Pancreas (tissue), 10 donors: ENCODE measurements around the gene MAPK4. TPM values are rescaled to one million over a fixed set of nuclear protein-coding genes. Genes with fewer than 3 reads are reported as not detected.
"Not testable (repeated sequence)": the region's sequence is repeated elsewhere in the genome, so short reads cannot be mapped to it uniquely, and the experiment has no call there.

Experiments
- ATAC-seq, 4 donors: fragments of 200-7000 bp; cut with Tn5 transposase; one replicate each; pipeline versions ENCODE4 v1.8.0 to v1.9.1; 2020; ENCODE audit warnings: mild to moderate bottlenecking in 4 of 4, moderate library complexity in 4 of 4
- DNase-seq, 6 donors: peaks; one replicate each; pipeline ENCODE4 v3.0.0-alpha.2; 2020
- FAIRE-seq: peaks from 2 replicates; lab custom pipeline; 2012; peaks lifted over from hg19 to GRCh38; lab: Jason Lieb, UNC
- H3K27ac ChIP-seq, 4 donors: fragments of 200-600 bp; sonication (generic); 1 replicate in 3 of 4; 2 replicates in 1 of 4; pipeline versions ENCODE4 v1.5.0 to v1.8.0; 2020
- H3K27me3 ChIP-seq, 4 donors: fragments of 200-600 bp; one replicate each; pipeline ENCODE4 v1.8.0; 2021
- H3K36me3 ChIP-seq, 3 donors: fragments of 200-600 bp; sonication (generic) in 1 of 3; one replicate each; pipeline versions ENCODE4 v1.5.0 to v1.8.0; 2020 to 2021
- H3K4me1 ChIP-seq, 3 donors: fragments of 200-600 bp; one replicate each; pipeline ENCODE4 v1.8.0; 2021
- H3K4me3 ChIP-seq, 4 donors: fragments of 200-600 bp; sonication (generic) in 2 of 4; one replicate each; pipeline versions ENCODE4 v1.5.0 to v1.8.0; 2020 to 2021
- H3K9me3 ChIP-seq, 4 donors: fragments of 200-600 bp; one replicate each; pipeline ENCODE4 v1.8.0; 2021
- WGBS, 2 donors: extraction: QIAGEN DNeasy Blood & Tissue Kit; methylation state at CpG; one replicate each; pipeline ENCODE4 v1.1.7; 2013; 5-methylcytosine and 5-hydroxymethylcytosine counted together
- intact Hi-C, 3 donors: fragments of 100-400 bp; cut with DNase I; formaldehyde crosslinking; loops; one replicate each; pipeline versions ENCODE4 v1.11.1 to v1.14.2; 2022
- polyA plus RNA-seq, 2 donors: library from polyadenylated mRNA; stranded (reverse); fragments of 200-250 nt; gene quantifications; one replicate each; pipeline ENCODE4 v1.2.3, GENCODE V29; 2013
- total RNA-seq, 6 donors: library from RNA; stranded (reverse); fragmentation: NEBNext Ultra II Directional in 4 of 6; extraction: Animal tissue kit (Norgen Biotek cat#: 25700) in 4 of 6; gene quantifications; one replicate each; pipeline versions ENCODE4 v1.2.1 to v1.2.4, GENCODE V29; 2021 to 2023
- TF ChIP-seq, protein P1 (sequence below), 4 donors: fragments of 200-600 bp; sonication (generic) in 3 of 4; IDR thresholded peaks; one replicate each; pipeline versions ENCODE4 v1.5.0 to v1.8.0; 2021; ENCODE audit warnings: antibody characterized with exemption in 4 of 4
- donor health status: healthy with polysubstance abuse.
- donor health status: DM: no; HTN: no; CAD: no; lungs with moderate emphysema.
- donor health status: DM: no; HTN: no; CAD: no.
- donor health status: control.
- donor health status: control.
- donor health status: Bipolar disorder and iron deficiency.
- donor health status: DM: yes; HTN: yes; CAD: no.
- donor health status: DM: no; HTN: no; CAD: no.
- donor health status: DM: no; HTN: no; CAD: no.
- donor health status: DM: yes; HTN: yes; CAD: no.

The MAPK4 gene
- total and polyA plus RNA-seq, 8 donors: 0.46 to 2.5 (median 0.80) TPM

DNA sequence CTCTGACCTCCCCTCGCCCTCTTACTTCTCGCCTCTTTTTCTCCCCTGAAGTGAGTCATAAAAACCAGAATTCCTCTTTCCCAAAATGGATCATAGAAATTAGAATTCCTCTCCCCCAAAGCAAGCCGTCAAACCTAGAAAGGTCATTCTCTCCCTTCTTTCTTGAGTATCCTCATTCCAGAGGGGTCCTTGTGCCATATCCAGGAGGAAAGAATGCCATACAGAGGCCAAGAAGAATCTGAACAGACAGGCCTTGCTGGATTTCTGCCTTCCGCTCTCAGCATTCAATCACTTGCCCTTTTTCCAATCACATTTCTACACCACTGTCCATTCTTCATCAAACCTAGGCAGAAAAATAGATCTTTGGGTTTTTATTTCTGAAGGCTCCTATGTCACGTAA lies 31.1 kb upstream of the MAPK4 start:
- H3K27me3 ChIP-seq: no peaks in the 10 kb centered on the region
- TF ChIP-seq, protein P1, sequence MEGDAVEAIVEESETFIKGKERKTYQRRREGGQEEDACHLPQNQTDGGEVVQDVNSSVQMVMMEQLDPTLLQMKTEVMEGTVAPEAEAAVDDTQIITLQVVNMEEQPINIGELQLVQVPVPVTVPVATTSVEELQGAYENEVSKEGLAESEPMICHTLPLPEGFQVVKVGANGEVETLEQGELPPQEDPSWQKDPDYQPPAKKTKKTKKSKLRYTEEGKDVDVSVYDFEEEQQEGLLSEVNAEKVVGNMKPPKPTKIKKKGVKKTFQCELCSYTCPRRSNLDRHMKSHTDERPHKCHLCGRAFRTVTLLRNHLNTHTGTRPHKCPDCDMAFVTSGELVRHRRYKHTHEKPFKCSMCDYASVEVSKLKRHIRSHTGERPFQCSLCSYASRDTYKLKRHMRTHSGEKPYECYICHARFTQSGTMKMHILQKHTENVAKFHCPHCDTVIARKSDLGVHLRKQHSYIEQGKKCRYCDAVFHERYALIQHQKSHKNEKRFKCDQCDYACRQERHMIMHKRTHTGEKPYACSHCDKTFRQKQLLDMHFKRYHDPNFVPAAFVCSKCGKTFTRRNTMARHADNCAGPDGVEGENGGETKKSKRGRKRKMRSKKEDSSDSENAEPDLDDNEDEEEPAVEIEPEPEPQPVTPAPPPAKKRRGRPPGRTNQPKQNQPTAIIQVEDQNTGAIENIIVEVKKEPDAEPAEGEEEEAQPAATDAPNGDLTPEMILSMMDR (IDR thresholded peaks at IDR 0.05): no peak
- DNase-seq (no peak), ATAC-seq (no peak), FAIRE-seq (no peak)
- no peak overlapping the region for H3K27ac ChIP-seq
- WGBS, 2 donors: 83 to 85% methylated on average over 5 of the region's 5 CpGs
- H3K4me1 ChIP-seq: no peaks in the 10 kb centered on the region
- H3K36me3 ChIP-seq: no peaks in the 10 kb centered on the region
- H3K4me3 ChIP-seq: no peak overlapping the region
- H3K9me3 ChIP-seq: no peaks in the 10 kb centered on the region
- intact Hi-C loops: no loop called here

DNA sequence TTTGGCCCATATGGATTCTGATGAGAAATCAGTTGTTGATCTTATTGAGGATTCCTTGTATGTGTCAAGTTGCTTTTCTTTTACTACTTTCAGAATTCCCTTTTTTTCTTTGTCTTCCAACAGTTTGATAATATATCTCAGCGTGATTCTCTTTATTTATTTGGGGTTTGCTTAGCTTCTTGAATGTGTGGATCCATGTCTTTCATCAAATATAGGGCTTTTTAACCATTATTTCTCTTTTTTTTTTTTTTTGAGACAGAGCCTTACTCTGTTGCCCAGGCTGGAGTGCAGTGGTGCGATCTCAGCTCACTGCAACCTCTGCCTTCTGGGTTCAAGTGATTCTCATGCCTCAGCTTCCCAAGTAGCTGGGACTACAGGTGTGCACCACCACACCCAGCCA lies 26.1 kb upstream of the MAPK4 start:
- FAIRE-seq: not testable (repeated sequence)

DNA sequence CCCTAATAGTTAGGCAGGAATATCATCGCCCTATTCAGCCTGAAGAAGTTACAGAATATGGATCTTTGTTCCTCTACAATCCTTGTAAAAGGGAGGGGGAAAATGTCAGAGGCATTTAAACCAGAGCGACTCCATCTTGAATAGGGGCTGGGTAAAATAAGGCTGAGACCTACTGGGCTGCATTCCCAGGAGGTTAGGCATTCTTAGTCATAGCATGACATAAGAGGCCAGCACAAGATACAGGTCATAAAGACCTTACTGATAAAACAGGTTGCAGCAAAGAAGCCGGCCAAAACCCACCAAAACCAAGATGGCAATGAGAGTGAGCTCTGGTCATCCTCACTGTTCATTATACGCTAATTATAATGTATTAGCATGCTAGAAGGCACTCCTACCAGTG lies 15.4 kb upstream of the MAPK4 start:
- intact Hi-C loops, FAIRE-seq: not testable (repeated sequence)
- WGBS, 2 donors: 87 to 91% methylated on average over 4 of the region's 4 CpGs

More for the DNA sequence above, 26.1 kb upstream of the MAPK4 start:
- ATAC-seq, H3K4me3 ChIP-seq, H3K27me3 ChIP-seq, H3K4me1 ChIP-seq, H3K27ac ChIP-seq, DNase-seq, H3K9me3 ChIP-seq, H3K36me3 ChIP-seq, intact Hi-C loops: not testable (repeated sequence)
- 85 to 90% methylated on average over 2 of the region's 2 CpGs for WGBS, 2 donors

DNA sequence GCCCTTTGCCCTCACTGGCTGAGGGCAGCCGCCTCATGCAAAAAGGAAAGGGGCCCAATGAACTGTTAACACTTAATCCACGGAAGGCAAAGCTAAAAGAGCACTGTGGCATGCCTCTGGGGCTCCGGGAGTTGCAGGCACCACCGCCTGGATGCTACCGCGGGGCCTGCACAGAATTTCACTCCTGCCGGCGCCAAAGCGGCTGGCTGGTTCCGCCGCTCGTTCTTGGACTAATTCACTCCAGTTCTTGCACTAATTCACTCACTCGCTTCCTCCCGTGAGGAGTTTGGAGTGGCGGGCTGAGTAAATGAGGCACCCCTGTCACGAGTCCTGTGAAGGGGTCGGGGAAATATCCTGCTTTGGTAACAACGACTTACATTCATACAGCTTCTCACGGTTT lies 14.0 kb upstream of the MAPK4 start:
- DNase-seq (no peak), FAIRE-seq (no peak), ATAC-seq (no peak)
- TF ChIP-seq, protein P1 (IDR thresholded peaks at IDR 0.05): no peak
- WGBS, 2 donors: 85 to 87% methylated on average over 19 of the region's 19 CpGs
- Histone ChIP-seq H3K36me3 (no peaks in the 10 kb centered on the region), H3K9me3 (no peaks in the 10 kb centered on the region), H3K27ac (no peak overlapping the region), H3K27me3 (no peaks in the 10 kb centered on the region), H3K4me3 (no peak overlapping the region), H3K4me1 (no peaks in the 10 kb centered on the region)
- intact Hi-C loops: no loop called here

More for the DNA sequence above, 15.4 kb upstream of the MAPK4 start:
- H3K36me3 ChIP-seq, H3K9me3 ChIP-seq, ATAC-seq, H3K4me1 ChIP-seq, H3K27ac ChIP-seq, H3K27me3 ChIP-seq, DNase-seq, H3K4me3 ChIP-seq: not testable (repeated sequence)

DNA sequence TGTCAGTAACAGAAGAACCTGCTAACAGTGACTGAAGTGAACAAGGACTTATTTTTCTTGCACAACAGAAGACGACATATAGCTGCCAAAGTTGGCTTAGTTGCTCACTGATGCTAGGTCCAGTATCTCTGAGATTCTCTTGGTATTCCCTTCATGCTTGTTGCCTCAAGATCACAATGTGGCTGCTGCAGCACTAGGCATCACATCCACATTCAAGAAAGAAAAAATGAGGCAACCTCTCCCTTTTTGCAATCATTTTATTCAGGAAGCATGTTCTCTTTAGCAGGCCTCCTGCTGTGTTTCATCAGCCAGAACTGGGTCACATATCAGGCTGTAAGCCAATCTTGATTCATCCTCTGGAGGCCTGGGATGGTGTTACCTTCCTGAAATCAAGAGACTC lies 11.7 kb upstream of the MAPK4 start:
- TF ChIP-seq, protein P1 (IDR thresholded peaks at IDR 0.05): no peak
- Histone ChIP-seq H3K4me1 (no peaks in the 10 kb centered on the region), H3K27me3 (no peaks in the 10 kb centered on the region), H3K4me3 (no peak overlapping the region), H3K36me3 (no peaks in the 10 kb centered on the region), H3K27ac (no peak overlapping the region), H3K9me3 (no peaks in the 10 kb centered on the region)
- no peak for DNase-seq
- FAIRE-seq: no peak
- ATAC-seq: no peak
- 79 to 83% methylated on average over 1 of the region's 1 CpG for WGBS, 2 donors
- intact Hi-C loops: no loop called here

DNA sequence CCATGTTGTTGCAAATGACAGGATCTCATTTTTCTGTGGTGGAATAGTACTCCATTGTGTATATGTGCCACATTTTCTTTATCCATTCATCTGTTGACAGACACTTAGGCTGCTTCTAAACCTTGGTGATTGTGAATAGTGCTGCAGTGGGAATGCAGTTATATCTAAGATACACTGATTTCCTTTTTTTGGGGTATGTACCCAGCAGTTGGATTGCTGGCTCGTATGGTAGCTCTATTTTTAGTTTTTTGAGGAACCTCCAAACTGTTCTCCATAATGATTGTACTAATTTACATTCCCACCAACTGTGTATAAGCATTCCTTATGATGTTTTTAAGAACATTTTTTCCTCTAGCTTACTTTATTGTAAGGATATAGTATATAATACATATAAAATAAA lies 8.2 kb upstream of the MAPK4 start:
- H3K36me3 ChIP-seq, H3K27ac ChIP-seq, H3K27me3 ChIP-seq, intact Hi-C loops, FAIRE-seq, H3K4me3 ChIP-seq, ATAC-seq, DNase-seq, H3K4me1 ChIP-seq, H3K9me3 ChIP-seq: not testable (repeated sequence)
- 42 to 44% methylated on average over 1 of the region's 1 CpG for WGBS, 2 donors
